Mesenchymal stem cell (in vitro differentiated cells and primary cell): ENCODE measurements around the gene FAM20B.

ENCODE experiments used
- DNase-seq: peaks from one replicate; pipeline ENCODE4 v3.0.0-alpha.2; 2013
- H2AFZ ChIP-seq: one replicate; pipeline ENCODE4 v1.6.1; 2013; ENCODE audit warnings: low read depth, mild to moderate bottlenecking, control low read depth, inconsistent platforms, low read length, moderate library complexity
- H2AK5ac ChIP-seq: 2 replicates; pipeline ENCODE4 v1.6.1; 2013; ENCODE audit warnings: low read length, moderate library complexity, mild to moderate bottlenecking, inconsistent platforms; ENCODE audit not compliant: severe bottlenecking
- H2BK120ac ChIP-seq: one replicate; pipeline ENCODE4 v1.6.1; 2013; ENCODE audit warnings: low read depth, mild to moderate bottlenecking, inconsistent platforms, low read length, moderate library complexity
- H2BK12ac ChIP-seq, 2 experiments: one replicate each; pipeline ENCODE4 v1.6.1; 2013; ENCODE audit warnings: inconsistent platforms in 2 of 2, low read length in 2 of 2, mild to moderate bottlenecking in 2 of 2, moderate library complexity in 2 of 2, control low read depth in 1 of 2
- H2BK15ac ChIP-seq: one replicate; pipeline ENCODE4 v1.6.1; 2013; ENCODE audit warnings: mild to moderate bottlenecking, low read depth, inconsistent platforms; ENCODE audit not compliant: poor library complexity, severe bottlenecking
- H2BK5ac ChIP-seq: 2 replicates; pipeline ENCODE4 v1.6.1; 2013; ENCODE audit warnings: low read depth, mild to moderate bottlenecking, low read length, control low read depth, inconsistent platforms; ENCODE audit not compliant: poor library complexity, severe bottlenecking
- H3K14ac ChIP-seq, 2 experiments: one replicate each; pipeline ENCODE4 v1.6.1; 2013; ENCODE audit warnings: inconsistent platforms in 2 of 2, low read length in 2 of 2, control low read depth in 1 of 2, mild to moderate bottlenecking in 1 of 2, moderate library complexity in 1 of 2
- H3K18ac ChIP-seq, 2 experiments: one replicate each; pipeline ENCODE4 v1.6.1; 2013; ENCODE audit warnings: inconsistent platforms in 2 of 2, low read length in 2 of 2, control low read depth in 1 of 2, low read depth in 1 of 2, mild to moderate bottlenecking in 1 of 2
- H3K23ac ChIP-seq, 2 experiments: one replicate each; pipeline ENCODE4 v1.6.1; 2013; ENCODE audit warnings: inconsistent platforms in 2 of 2, low read length in 2 of 2, mild to moderate bottlenecking in 2 of 2, moderate library complexity in 2 of 2, control low read depth in 1 of 2
- H3K27ac ChIP-seq: 2 replicates; pipeline ENCODE4 v1.5.1; 2013; ENCODE audit warnings: mild to moderate bottlenecking, moderate library complexity, low read length, control low read depth, inconsistent platforms; ENCODE audit not compliant: poor library complexity, severe bottlenecking
- H3K27me3 ChIP-seq, 2 experiments: 2 replicates each; pipeline versions ENCODE4 v1.6.1 to v1.7.0; 2013; ENCODE audit warnings: low read length in 2 of 2, mild to moderate bottlenecking in 2 of 2, moderate library complexity in 2 of 2, control low read depth in 1 of 2, inconsistent platforms in 1 of 2; ENCODE audit not compliant: control insufficient read depth in 1 of 2, insufficient read depth in 1 of 2
- H3K36me3 ChIP-seq, 2 experiments: 2 replicates each; pipeline versions ENCODE4 v1.6.1 to v1.7.0; 2013; ENCODE audit warnings: low read length in 2 of 2, control low read depth in 1 of 2, inconsistent platforms in 1 of 2, low read depth in 1 of 2, mild to moderate bottlenecking in 1 of 2; ENCODE audit not compliant: insufficient read depth in 2 of 2, control insufficient read depth in 1 of 2
- H3K4ac ChIP-seq, 2 experiments: one replicate each; pipeline ENCODE4 v1.6.1; 2013; ENCODE audit warnings: inconsistent platforms in 2 of 2, low read length in 2 of 2, mild to moderate bottlenecking in 2 of 2, moderate library complexity in 2 of 2, control low read depth in 1 of 2, low read depth in 1 of 2
- H3K4me1 ChIP-seq: 2 replicates; pipeline ENCODE4 v1.6.1; 2013; ENCODE audit warnings: low read depth, low read length, control low read depth; ENCODE audit not compliant: control insufficient read depth, insufficient read depth
- H3K4me2 ChIP-seq: 2 replicates; pipeline ENCODE4 v1.6.1; 2013; ENCODE audit warnings: low read length, mild to moderate bottlenecking, inconsistent platforms; ENCODE audit not compliant: poor library complexity, severe bottlenecking
- H3K4me3 ChIP-seq, 2 experiments: 2 replicates each; pipeline versions ENCODE4 v1.5.1 to v1.7.0; 2013; ENCODE audit warnings: low read length in 2 of 2, mild to moderate bottlenecking in 2 of 2, control low read depth in 1 of 2, low read depth in 1 of 2; ENCODE audit not compliant: insufficient read depth in 1 of 2
- H3K79me1 ChIP-seq: replicated peaks from 2 replicates; pipeline ENCODE4 v1.6.1; 2013; ENCODE audit warnings: mild to moderate bottlenecking, control low read depth, low read length, inconsistent platforms; ENCODE audit not compliant: poor library complexity, severe bottlenecking
- H3K9ac ChIP-seq: 2 replicates; pipeline ENCODE4 v1.7.0; 2013; ENCODE audit warnings: mild to moderate bottlenecking, low read length, moderate library complexity
- H3K9me3 ChIP-seq: 2 replicates; pipeline ENCODE4 v1.7.0; 2013; ENCODE audit warnings: mild to moderate bottlenecking, low read length; ENCODE audit not compliant: control insufficient read depth
- H4K8ac ChIP-seq: one replicate; pipeline ENCODE4 v1.6.1; 2013; ENCODE audit warnings: inconsistent platforms, mild to moderate bottlenecking, low read length, moderate library complexity
- H4K91ac ChIP-seq: one replicate; pipeline ENCODE4 v1.6.1; 2013; ENCODE audit warnings: mild to moderate bottlenecking, low read length, inconsistent platforms
- WGBS: methylation state at CpG from one replicate; pipeline ENCODE4 v1.1.7; 2013; ENCODE audit warnings: mixed read lengths; 5-methylcytosine and 5-hydroxymethylcytosine counted together

The FAM20B gene

GRCh38 chr1:179029321-179029759 is 3.6 kb downstream of the FAM20B start:
- Histone ChIP-seq H3K4ac (no peak overlapping the region), H3K79me1 (peaks cover 13% of the 10 kb centered on the region), H4K91ac (no peak overlapping the region), H3K27me3 (no peaks in the 10 kb centered on the region), H2BK120ac (no peak overlapping the region), H2BK15ac (no peak overlapping the region), H3K23ac (no peak overlapping the region), H4K8ac (no peak overlapping the region), H3K9ac (no peak overlapping the region), H3K14ac (no peak overlapping the region), H2BK12ac (no peak overlapping the region), H2AK5ac (no peak overlapping the region), H3K9me3 (no peaks in the 10 kb centered on the region), H3K4me3 (no peak overlapping the region), H2BK5ac (no peak overlapping the region), H3K4me2 (no peak overlapping the region), H3K4me1 (peaks cover 3% of the 10 kb centered on the region), H3K27ac (no peak overlapping the region), H3K36me3 (peaks cover 0 to 2% of the 10 kb centered on the region in 2 experiments), H2AFZ (no peak overlapping the region), H3K18ac (no peak overlapping the region)
- no peak for DNase-seq
- WGBS, result 89% methylated on average over 2 of the region's 3 CpGs

- Histone ChIP-seq H2BK12ac (no peak overlapping the region), H3K23ac (no peak overlapping the region), H3K36me3 (peaks cover 0 to 2% of the 10 kb centered on the region in 2 experiments), H2AK5ac (no peak overlapping the region), H2AFZ (no peak overlapping the region), H3K9me3 (no peaks in the 10 kb centered on the region), H3K79me1 (peaks cover 16% of the 10 kb centered on the region), H4K91ac (no peak overlapping the region), H3K9ac (peak overlapping the region; percentile 0), H3K14ac (no peak overlapping the region), H3K4ac (no peak overlapping the region), H3K27me3 (no peaks in the 10 kb centered on the region), H2BK5ac (no peak overlapping the region), H3K27ac (no peak overlapping the region), H2BK120ac (no peak overlapping the region), H3K4me1 (peaks cover 2% of the 10 kb centered on the region), H4K8ac (no peak overlapping the region), H2BK15ac (no peak overlapping the region), H3K18ac (no peak overlapping the region), H3K4me2 (no peak overlapping the region), H3K4me3 (no peak overlapping the region)
- WGBS, result 84% methylated on average over 4 of the region's 5 CpGs
- DNase-seq, result no peak
These were observed 4.4 kb downstream of the FAM20B start for GRCh38 chr1:179030130-179030529.

GRCh38 chr1:179030683-179031082 is 5.0 kb downstream of the FAM20B start:
- H2BK5ac ChIP-seq, result no peak overlapping the region
- H3K36me3 ChIP-seq, result peaks cover 0 to 2% of the 10 kb centered on the region in 2 experiments
- no peak overlapping the region for H2AFZ ChIP-seq
- no peak overlapping the region for H3K4me2 ChIP-seq
- no peak overlapping the region for H3K9ac ChIP-seq
- H3K18ac ChIP-seq, result no peak overlapping the region
- H2BK12ac ChIP-seq, result no peak overlapping the region
- H3K4me1 ChIP-seq, result peaks cover 2% of the 10 kb centered on the region
- no peak overlapping the region for H3K23ac ChIP-seq
- H3K27me3 ChIP-seq, result no peaks in the 10 kb centered on the region
- H3K79me1 ChIP-seq, result peaks cover 19% of the 10 kb centered on the region
- no peak overlapping the region for H3K4me3 ChIP-seq
- H4K8ac ChIP-seq, result no peak overlapping the region
- no peak overlapping the region for H2AK5ac ChIP-seq
- H3K14ac ChIP-seq, result no peak overlapping the region
- H2BK120ac ChIP-seq, result no peak overlapping the region
- no peak overlapping the region for H3K27ac ChIP-seq
- no peak for DNase-seq
- H3K9me3 ChIP-seq, result no peaks in the 10 kb centered on the region
- no peak overlapping the region for H3K4ac ChIP-seq
- 97% methylated on average over 2 of the region's 3 CpGs for WGBS
- no peak overlapping the region for H2BK15ac ChIP-seq
- H4K91ac ChIP-seq, result no peak overlapping the region

- DNase-seq, result no peak
- Histone ChIP-seq H2AK5ac (no peak overlapping the region), H3K27ac (no peak overlapping the region), H3K4me1 (peaks cover 2% of the 10 kb centered on the region), H4K91ac (no peak overlapping the region), H2BK12ac (no peak overlapping the region), H3K4ac (no peak overlapping the region), H2BK120ac (no peak overlapping the region), H3K27me3 (no peaks in the 10 kb centered on the region), H3K4me2 (no peak overlapping the region), H3K79me1 (peaks cover 21% of the 10 kb centered on the region), H3K4me3 (no peak overlapping the region), H3K18ac (no peak overlapping the region), H2AFZ (no peak overlapping the region), H3K14ac (no peak overlapping the region), H4K8ac (no peak overlapping the region), H3K9ac (peak overlapping the region; percentile 83), H3K23ac (no peak overlapping the region), H2BK15ac (no peak overlapping the region), H2BK5ac (no peak overlapping the region), H3K36me3 (peaks cover 0 to 2% of the 10 kb centered on the region in 2 experiments), H3K9me3 (no peaks in the 10 kb centered on the region)
- WGBS, result 94% methylated on average over 3 of the region's 3 CpGs
These were observed 5.6 kb downstream of the FAM20B start for GRCh38 chr1:179031284-179031683.
